GM12872 (cell line): ENCODE results near the gene BAG3.

Experiments used
- TF ChIP-seq, protein P1 (sequence below): IDR thresholded peaks from 3 replicates; pipeline ENCODE4 v1.5.1; 2011; ENCODE audit warnings: low read depth, mild to moderate bottlenecking, low read length, moderate library complexity; ENCODE audit not compliant: insufficient read depth

BAG3 gene

DNA sequence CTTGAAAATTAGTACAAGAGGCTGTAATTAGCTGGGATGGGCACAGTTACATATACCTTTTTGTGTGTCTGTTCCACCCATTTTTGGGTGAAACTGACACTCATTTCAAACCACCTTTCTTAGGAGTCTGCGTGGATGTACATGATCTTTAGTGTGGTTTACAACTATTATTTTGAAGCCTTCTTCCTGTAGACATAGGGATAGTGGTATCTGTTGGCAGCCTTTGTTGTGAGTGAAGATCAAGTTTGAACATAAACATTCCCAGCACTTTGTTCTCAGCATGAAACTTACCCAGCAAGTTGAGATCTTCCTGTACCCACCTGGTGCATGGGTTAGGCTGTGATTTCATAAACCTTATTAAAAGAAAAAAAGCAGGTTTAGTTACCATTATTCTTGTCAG lies 2.0 kb downstream of the BAG3 start:
- TF ChIP-seq, protein P1, sequence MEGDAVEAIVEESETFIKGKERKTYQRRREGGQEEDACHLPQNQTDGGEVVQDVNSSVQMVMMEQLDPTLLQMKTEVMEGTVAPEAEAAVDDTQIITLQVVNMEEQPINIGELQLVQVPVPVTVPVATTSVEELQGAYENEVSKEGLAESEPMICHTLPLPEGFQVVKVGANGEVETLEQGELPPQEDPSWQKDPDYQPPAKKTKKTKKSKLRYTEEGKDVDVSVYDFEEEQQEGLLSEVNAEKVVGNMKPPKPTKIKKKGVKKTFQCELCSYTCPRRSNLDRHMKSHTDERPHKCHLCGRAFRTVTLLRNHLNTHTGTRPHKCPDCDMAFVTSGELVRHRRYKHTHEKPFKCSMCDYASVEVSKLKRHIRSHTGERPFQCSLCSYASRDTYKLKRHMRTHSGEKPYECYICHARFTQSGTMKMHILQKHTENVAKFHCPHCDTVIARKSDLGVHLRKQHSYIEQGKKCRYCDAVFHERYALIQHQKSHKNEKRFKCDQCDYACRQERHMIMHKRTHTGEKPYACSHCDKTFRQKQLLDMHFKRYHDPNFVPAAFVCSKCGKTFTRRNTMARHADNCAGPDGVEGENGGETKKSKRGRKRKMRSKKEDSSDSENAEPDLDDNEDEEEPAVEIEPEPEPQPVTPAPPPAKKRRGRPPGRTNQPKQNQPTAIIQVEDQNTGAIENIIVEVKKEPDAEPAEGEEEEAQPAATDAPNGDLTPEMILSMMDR: no peak

DNA sequence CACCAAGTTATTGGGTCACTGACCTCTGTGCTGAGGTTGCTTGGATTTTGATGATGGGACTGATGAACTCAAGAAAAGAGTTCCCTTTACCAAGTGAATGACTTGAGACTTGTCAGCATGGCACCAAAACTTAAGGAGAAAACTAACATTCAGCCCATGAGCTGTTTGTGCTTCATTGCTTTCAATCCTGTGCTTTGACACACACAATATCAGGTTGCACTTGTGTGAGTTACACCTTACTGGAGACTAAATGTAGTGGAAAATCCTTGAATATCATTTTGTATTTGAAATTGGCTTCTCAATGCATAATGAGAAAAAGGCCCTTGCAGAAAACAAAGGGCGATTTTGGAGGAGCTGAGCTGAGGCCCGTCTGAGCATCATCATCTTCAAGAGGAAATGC lies 2.7 kb downstream of the BAG3 start:
- TF ChIP-seq, protein P1: no peak

DNA sequence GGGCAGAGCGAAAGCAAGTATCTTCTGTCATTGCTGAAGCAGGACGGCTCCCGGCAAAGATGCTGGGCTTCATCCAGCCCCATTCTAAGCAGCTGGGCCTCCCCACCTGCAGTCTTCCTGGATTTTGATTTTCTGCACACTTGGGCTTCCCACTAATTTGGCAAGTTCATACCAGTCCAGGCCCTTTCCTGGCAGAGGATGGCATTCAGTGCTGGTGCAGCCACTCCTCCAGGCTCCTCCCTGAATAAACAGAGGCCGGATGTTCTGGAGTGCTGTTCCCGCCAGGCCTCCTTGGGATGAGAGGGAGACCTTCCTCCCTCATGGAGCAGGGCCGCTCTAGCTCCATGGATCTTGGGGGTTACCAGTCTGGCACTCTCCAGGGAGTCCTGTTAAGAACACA lies 3.4 kb downstream of the BAG3 start:
- TF ChIP-seq, protein P1: no peak

DNA sequence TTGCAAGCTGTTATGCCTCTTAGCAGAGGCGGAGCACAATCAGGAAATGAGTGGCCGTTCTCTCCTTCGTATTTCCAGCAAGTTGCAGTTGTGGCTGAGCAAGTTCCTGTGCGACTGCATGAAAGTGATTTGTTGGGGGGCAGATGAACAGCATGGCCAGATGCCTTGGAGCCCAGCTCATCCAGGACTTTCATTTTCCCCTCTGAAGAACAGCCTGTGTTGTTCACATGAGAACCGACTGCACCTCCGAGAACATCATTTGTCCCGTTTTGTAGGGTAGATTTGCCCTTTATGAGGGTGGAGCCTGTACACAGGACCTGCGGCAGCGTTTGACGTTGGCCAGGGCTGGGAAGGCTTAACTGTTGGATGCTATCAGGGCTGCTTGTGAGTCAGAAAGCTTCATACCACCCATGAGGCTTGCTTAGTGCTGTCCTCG lies 4.4 kb downstream of the BAG3 start:
- TF ChIP-seq, protein P1: no peak

DNA sequence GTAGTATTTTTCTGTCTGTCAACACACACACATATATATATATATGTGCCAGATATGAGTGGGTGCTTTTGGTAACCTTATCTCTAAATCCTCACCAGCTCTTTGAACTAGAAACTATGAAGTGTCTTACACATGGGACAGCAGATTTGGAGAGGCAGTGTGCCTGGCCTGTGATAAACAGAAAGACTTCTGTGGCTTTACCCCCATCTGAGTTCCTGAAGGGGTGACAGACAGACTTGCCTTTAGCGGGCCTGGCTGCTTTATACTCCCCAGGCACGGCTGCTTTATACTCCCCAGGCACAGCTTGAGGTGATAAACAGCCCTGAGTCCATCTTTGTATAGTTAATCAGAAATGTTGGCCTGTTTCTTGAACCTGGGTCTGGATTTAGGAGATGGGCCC lies 5.6 kb downstream of the BAG3 start:
- TF ChIP-seq, protein P1: no peak

DNA sequence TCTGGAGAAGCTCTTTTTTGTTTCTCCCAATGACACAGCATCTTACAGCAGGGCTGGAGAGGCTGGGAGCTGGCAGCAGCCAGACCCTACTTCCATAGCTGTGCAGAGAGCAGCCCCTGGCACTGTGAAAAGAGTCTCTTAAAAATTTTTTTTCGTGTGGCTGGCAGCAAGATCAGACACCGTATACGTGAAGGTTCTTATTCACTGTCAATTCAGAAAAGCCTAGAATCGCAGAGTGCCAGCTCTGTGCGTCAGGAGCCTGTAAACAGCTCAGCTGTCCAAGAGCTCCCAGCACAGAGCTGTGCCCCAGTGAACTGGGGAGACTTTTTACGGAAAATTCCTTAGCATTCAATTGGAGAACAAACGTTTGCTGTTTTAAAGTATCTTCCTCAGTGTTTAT lies 6.5 kb downstream of the BAG3 start:
- TF ChIP-seq, protein P1: no peak

DNA sequence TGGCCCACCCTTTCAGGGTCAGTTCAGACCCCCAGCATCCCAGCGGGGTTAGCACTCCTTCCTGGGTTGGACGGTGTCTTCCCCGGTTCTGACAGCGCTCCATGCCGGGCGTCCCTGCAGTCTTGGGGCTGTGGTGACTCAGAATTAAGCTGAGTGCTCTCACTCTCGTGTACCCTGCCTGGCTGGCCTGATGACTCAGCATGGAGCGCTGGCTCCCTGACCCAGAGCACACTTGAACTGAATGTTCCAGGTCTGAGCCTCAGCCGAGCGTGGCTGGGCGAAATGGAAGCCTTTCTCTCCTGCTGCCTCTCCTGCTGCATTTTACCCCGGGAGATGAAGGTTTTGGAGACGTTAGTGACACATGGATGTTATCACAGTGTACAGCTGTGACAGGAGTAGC lies 7.1 kb downstream of the BAG3 start:
- TF ChIP-seq, protein P1: no peak

DNA sequence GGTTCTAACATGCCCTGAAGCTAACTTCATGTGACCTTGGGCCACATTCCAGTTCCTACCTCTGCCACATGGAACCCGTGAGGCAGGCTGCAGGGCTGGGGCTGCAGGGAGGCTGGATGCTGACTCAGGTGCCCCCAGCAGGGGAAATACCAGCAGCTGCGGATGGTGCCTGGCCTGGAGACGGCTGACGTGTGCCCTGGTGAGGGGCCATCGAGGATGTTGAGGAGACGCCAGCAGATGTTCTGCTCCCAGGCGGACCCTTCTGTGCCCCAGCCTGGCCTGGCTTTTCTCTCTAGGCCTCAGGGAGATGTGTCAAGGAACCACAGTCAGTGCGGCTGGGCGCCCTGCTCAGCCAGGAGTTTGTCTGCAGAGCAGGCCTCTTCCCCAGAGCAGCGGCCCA lies 8.8 kb downstream of the BAG3 start:
- TF ChIP-seq, protein P1: no peak
